Endothelial cell of umbilical vein (primary cell): ENCODE results near the gene SLC25A44. TPM values are rescaled to one million over a fixed set of nuclear protein-coding genes. Genes with fewer than 3 reads are reported as not detected.

Source experiments
- BruUV-seq: library from RNA; stranded (reverse); fragments of 400-500 nt; replicated peaks from 2 replicates; lab custom pipeline; 2021; lab: Mats Ljungman, UMichigan
- CTCF ChIA-PET: fragments of 300-600, 350-600 bp; sonication (Branson Sonifier 250); formaldehyde crosslinking; loops from one replicate; lab custom pipeline; 2021; ENCODE audit warnings: antibody characterized with exemption, inconsistent platforms; lab: Charles Lee
- POLR2A ChIA-PET: fragments of 300-600, 350-600 bp; sonication (Branson Sonifier 250); formaldehyde crosslinking; loops from one replicate; lab custom pipeline; 2021; ENCODE audit warnings: antibody characterized with exemption, inconsistent platforms; lab: Charles Lee
- DNase-seq: peaks from one replicate; pipeline ENCODE4 v3.0.0-alpha.2; 2011; ENCODE audit warnings: low read depth, low spot score
- FAIRE-seq: peaks from 2 replicates; lab custom pipeline; 2011; peaks lifted over from hg19 to GRCh38; lab: Jason Lieb, UNC
- H2AFZ ChIP-seq: 2 replicates; pipeline ENCODE4 v1.6.0; 2012; ENCODE audit warnings: low read depth, low read length, control low read depth, inconsistent platforms
- H3K27ac ChIP-seq: 2 replicates; pipeline ENCODE4 v1.5.1; 2011; ENCODE audit warnings: low read depth, mild to moderate bottlenecking, control low read depth, low read length, moderate library complexity; ENCODE audit not compliant: insufficient read depth
- H3K27me3 ChIP-seq, 2 experiments: 2 replicates each; pipeline versions ENCODE4 v1.6.0 to v1.6.1; 2011; ENCODE audit warnings: low read length in 2 of 2, mixed read lengths in 1 of 2; ENCODE audit not compliant: control insufficient read depth in 2 of 2, insufficient read depth in 2 of 2
- H3K36me3 ChIP-seq, 2 experiments: 2 replicates in 1 of 2; 3 replicates in 1 of 2; pipeline ENCODE4 v1.5.1; 2011; ENCODE audit warnings: low read length in 2 of 2, mild to moderate bottlenecking in 1 of 2, moderate library complexity in 1 of 2; ENCODE audit not compliant: control insufficient read depth in 2 of 2, insufficient read depth in 2 of 2; ENCODE audit errors: extremely low read depth in 1 of 2
- H3K4me1 ChIP-seq: 3 replicates; pipeline ENCODE4 v1.5.1; 2011; ENCODE audit warnings: mild to moderate bottlenecking, low read length; ENCODE audit not compliant: control insufficient read depth, insufficient read depth; ENCODE audit errors: extremely low read depth
- H3K4me2 ChIP-seq: 2 replicates; pipeline ENCODE4 v1.6.1; 2011; ENCODE audit warnings: low read length, control low read depth, mixed read lengths; ENCODE audit not compliant: insufficient read depth
- H3K4me3 ChIP-seq, 3 experiments: fragments of 200-600 bp in 1 of 3; sonication (generic), shearing (Covaris generic) in 1 of 3; replicated peaks in 1 of 3; 2 replicates each; pipeline ENCODE4 v1.5.1; 2011 to 2016; ENCODE audit warnings: control low read depth in 3 of 3, low read length in 3 of 3, mild to moderate bottlenecking in 2 of 3, inconsistent platforms in 1 of 3, low read depth in 1 of 3, moderate library complexity in 1 of 3; ENCODE audit not compliant: insufficient read depth in 1 of 3
- H3K79me2 ChIP-seq: 2 replicates; pipeline ENCODE4 v1.6.0; 2012; ENCODE audit warnings: low read length, inconsistent platforms; ENCODE audit not compliant: control insufficient read depth, insufficient read depth
- H3K9ac ChIP-seq: replicated peaks from 2 replicates; pipeline ENCODE3; 2011; ENCODE audit warnings: low read length, control low read depth; ENCODE audit not compliant: insufficient read depth; ENCODE audit errors: extremely low read depth
- H3K9me1 ChIP-seq: replicated peaks from 3 replicates; pipeline ENCODE4 v1.6.0; 2011; ENCODE audit warnings: mild to moderate bottlenecking, low read length; ENCODE audit not compliant: control insufficient read depth, insufficient read depth; ENCODE audit errors: extremely low read depth
- H3K9me3 ChIP-seq: replicated peaks from 2 replicates; pipeline ENCODE4 v1.5.1; 2012; ENCODE audit warnings: low read length, inconsistent platforms; ENCODE audit not compliant: control insufficient read depth, insufficient read depth
- H4K20me1 ChIP-seq: replicated peaks from 2 replicates; pipeline ENCODE3; 2011; ENCODE audit warnings: mild to moderate bottlenecking, low read length; ENCODE audit not compliant: control insufficient read depth, insufficient read depth; ENCODE audit errors: extremely low read depth
- CTCF ChIP-seq, 2 donors: IDR thresholded peaks; 1 replicate in 1 of 2; 2 replicates in 1 of 2; pipeline ENCODE4 v1.5.1; 2011; ENCODE audit warnings: low read length in 2 of 2, mild to moderate bottlenecking in 2 of 2, moderate library complexity in 2 of 2, control low read depth in 1 of 2, inconsistent platforms in 1 of 2, low read depth in 1 of 2; ENCODE audit not compliant: insufficient read depth in 1 of 2; ENCODE audit errors: extremely low read depth in 1 of 2
- EZH2 ChIP-seq: IDR thresholded peaks from 2 replicates; pipeline ENCODE4 v1.6.1; 2012; ENCODE audit warnings: borderline replicate concordance, low read depth, mild to moderate bottlenecking, moderate library complexity, low read length, inconsistent platforms; ENCODE audit not compliant: severe bottlenecking
- FOS ChIP-seq: IDR thresholded peaks from 2 replicates; pipeline ENCODE4 v1.6.1; 2011; ENCODE audit warnings: mild to moderate bottlenecking, low read length, moderate library complexity, borderline replicate concordance; ENCODE audit not compliant: insufficient read depth
- GATA2 ChIP-seq: IDR thresholded peaks from 2 replicates; pipeline ENCODE4 v1.7.0; 2011; ENCODE audit warnings: low read depth, mild to moderate bottlenecking, moderate library complexity, mixed read lengths, low read length; ENCODE audit not compliant: insufficient read length, insufficient read depth
- JUN ChIP-seq: IDR thresholded peaks from 2 replicates; pipeline ENCODE4 v1.6.1; 2011; ENCODE audit warnings: borderline replicate concordance, low read depth; ENCODE audit not compliant: insufficient read length, insufficient read depth
- MAX ChIP-seq: IDR thresholded peaks from 2 replicates; pipeline ENCODE4 v1.6.1; 2011; ENCODE audit not compliant: insufficient read depth, insufficient read length
- MYC ChIP-seq: IDR thresholded peaks from one replicate; pipeline ENCODE4 v1.6.1; 2011; ENCODE audit warnings: mild to moderate bottlenecking, low read depth, low read length
- POLR2A ChIP-seq: IDR thresholded peaks from 2 replicates; pipeline ENCODE4 v1.6.1; 2012; ENCODE audit warnings: low read depth, mild to moderate bottlenecking, control low read depth, low read length
- POLR2AphosphoS5 ChIP-seq: IDR thresholded peaks from 2 replicates; pipeline ENCODE4 v1.6.1; 2012; ENCODE audit warnings: low read depth, mild to moderate bottlenecking, control low read depth, low read length, moderate library complexity; ENCODE audit not compliant: insufficient read depth
- dilution Hi-C: fragments of 300-500 bp; cut with MboI; formaldehyde crosslinking; loops from one replicate; pipeline ENCODE4 v1.15.0; 2019; ENCODE audit warnings: low sequenced_read_pairs; ENCODE audit not compliant: extremely low pct_ligation_motif_present
- intact Hi-C: fragments of 100-400 bp; cut with micrococcal nuclease; formaldehyde crosslinking; loops from one replicate; pipeline ENCODE4 v1.10.0; 2022
- polyA plus RNA-seq, 4 experiments: library from polyadenylated mRNA; depleted of rRNA in 3 of 4; stranded (reverse) in 3 of 4; unstranded in 1 of 4; fragments of >200 nt; gene quantifications; 2 replicates each; pipeline versions ENCODE4 v1.2.1 to v1.2.3, GENCODE V29; 2011 to 2012; ENCODE audit warnings: missing spikeins in 1 of 4
- total RNA-seq: library from RNA; stranded (reverse); gene quantifications from 2 replicates; pipeline ENCODE4 v1.2.3, GENCODE V29; 2021

The SLC25A44 gene
- total and polyA plus RNA-seq, 2 donors (not counting 3 experiments of a cell fraction or from before 2014, with no cell fraction given), result 24.0 to 30.6 TPM

GRCh38 chr1:156152628-156153027, 41.3 kb upstream of the SLC25A44 start:
- no TSS peak for BruUV-seq
- H3K9me3 ChIP-seq, result no peaks in the 10 kb centered on the region
- no peaks in the 10 kb centered on the region for H3K79me2 ChIP-seq
- no peak overlapping the region for H3K27ac ChIP-seq
- intact Hi-C loops (no loop called here), dilution Hi-C loops (no loop called here)
- DNase-seq (no peak), FAIRE-seq (no peak)
- no peaks in the 10 kb centered on the region for H3K36me3 ChIP-seq
- no peak overlapping the region for H3K4me2 ChIP-seq
- no peak overlapping the region for H3K9ac ChIP-seq
- H3K9me1 ChIP-seq, result no peaks in the 10 kb centered on the region
- no peak overlapping the region for H2AFZ ChIP-seq
- H3K27me3 ChIP-seq, result no peaks in the 10 kb centered on the region
- no peaks in the 10 kb centered on the region for H4K20me1 ChIP-seq
- no peak for TF ChIP-seq FOS
- TF ChIP-seq JUN, result no peak
- TF ChIP-seq EZH2, result no peak
- no peak for TF ChIP-seq POLR2A
- TF ChIP-seq CTCF (IDR thresholded peaks at IDR 0.05; ENCODE audit: extremely low read depth in 1 of 2, insufficient read depth in 1 of 2, low read depth in 1 of 2, low read length in 2 of 2), result no peak
- no peak for TF ChIP-seq MYC
- no peak for TF ChIP-seq POLR2AphosphoS5
- no peak for TF ChIP-seq GATA2
- no peak for TF ChIP-seq MAX
- peaks cover 10% of the 10 kb centered on the region for H3K4me1 ChIP-seq
- ChIA-PET POLR2A (no interaction called here), CTCF (interaction anchor here (14.2 kb wide), 1 partner anchor 74 kb away, joined by 489 read pairs; no protein-coding TSS in a partner anchor)
- no peak overlapping the region for H3K4me3 ChIP-seq
